OCI-LY7 (cell line): ENCODE measurements around the gene COX7A2L. TPM values are rescaled to one million over a fixed set of nuclear protein-coding genes. Genes with fewer than 3 reads are reported as not detected.
"Not testable (repeated sequence)": the region's sequence is repeated elsewhere in the genome, so short reads cannot be mapped to it uniquely, and the experiment has no call there.

ENCODE experiments used
- BruUV-seq: library from RNA; stranded (reverse); fragments of 400-500 nt; replicated peaks from 2 replicates; lab custom pipeline; 2021; lab: Mats Ljungman, UMichigan
- CTCF ChIA-PET: fragments of 300-600 bp; sonication (Branson Sonifier 250); formaldehyde crosslinking; loops from one replicate; lab custom pipeline; 2022; ENCODE audit warnings: antibody characterized with exemption; ENCODE audit not compliant: unreplicated experiment; lab: Charles Lee
- POLR2A ChIA-PET: fragments of 300-600 bp; sonication (Branson Sonifier 250); formaldehyde crosslinking; loops from one replicate; lab custom pipeline; 2022; ENCODE audit warnings: antibody characterized with exemption; lab: Charles Lee
- DNase-seq: peaks from one replicate; pipeline ENCODE4 v3.0.0-alpha.2; 2015; ENCODE audit warnings: low spot score
- H2AFZ ChIP-seq: fragments of 200-600 bp; sonication (generic), shearing (Covaris generic); 2 replicates; pipeline ENCODE4 v1.6.1; 2014; ENCODE audit warnings: mild to moderate bottlenecking, antibody characterized with exemption, low read length, moderate library complexity
- H3K27ac ChIP-seq: fragments of 200-600 bp; sonication (generic); 2 replicates; pipeline ENCODE4 v1.5.1; 2014; ENCODE audit warnings: mixed run types, low read depth, mild to moderate bottlenecking, moderate library complexity, low read length, inconsistent platforms; ENCODE audit not compliant: poor library complexity, severe bottlenecking
- H3K36me3 ChIP-seq: fragments of 200-600 bp; sonication (generic); 2 replicates; pipeline ENCODE4 v1.6.1; 2014; ENCODE audit warnings: mild to moderate bottlenecking, antibody characterized with exemption, low read length, moderate library complexity, mixed read lengths; ENCODE audit not compliant: insufficient read depth
- H3K4me1 ChIP-seq: fragments of 200-600 bp; sonication (generic); 2 replicates; pipeline ENCODE4 v1.5.1; 2014; ENCODE audit warnings: mild to moderate bottlenecking, low read length; ENCODE audit not compliant: insufficient read depth, poor library complexity, severe bottlenecking
- H3K4me2 ChIP-seq: fragments of 200-600 bp; sonication (generic); 2 replicates; pipeline ENCODE4 v1.6.1; 2014; ENCODE audit warnings: mild to moderate bottlenecking, low read length
- H3K4me3 ChIP-seq: fragments of 200-600 bp; sonication (generic); 2 replicates; pipeline ENCODE4 v1.5.1; 2014; ENCODE audit warnings: mild to moderate bottlenecking, low read depth, low read length; ENCODE audit not compliant: poor library complexity, severe bottlenecking
- H3K79me2 ChIP-seq: fragments of 200-600 bp; sonication (generic); 2 replicates; pipeline ENCODE4 v1.6.1; 2016; ENCODE audit warnings: low read depth, mild to moderate bottlenecking, low read length, moderate library complexity, mixed read lengths; ENCODE audit not compliant: insufficient read depth
- H3K9me2 ChIP-seq: fragments of 200-600 bp; sonication (generic); 2 replicates; pipeline ENCODE4 v1.6.1; 2016; ENCODE audit warnings: mild to moderate bottlenecking, low read length, mixed read lengths; ENCODE audit not compliant: insufficient read depth
- H3K9me3 ChIP-seq: fragments of 200-600 bp; sonication (generic); 2 replicates; pipeline ENCODE4 v1.6.1; 2014; ENCODE audit warnings: mild to moderate bottlenecking, mixed run types, low read length, mixed read lengths
- H4K20me1 ChIP-seq: fragments of 200-600 bp; sonication (generic); 2 replicates; pipeline ENCODE4 v1.6.1; 2014; ENCODE audit warnings: mild to moderate bottlenecking, antibody characterized with exemption, low read length, moderate library complexity, mixed read lengths; ENCODE audit not compliant: insufficient read depth
- CTCF ChIP-seq: fragments of 200-600 bp; sonication (generic); conservative IDR thresholded peaks from 2 replicates; pipeline ENCODE4 v1.5.1; 2014; ENCODE audit warnings: mild to moderate bottlenecking, antibody characterized with exemption, low read length, moderate library complexity, mixed read lengths
- EZH2phosphoT487 ChIP-seq: fragments of 200-600 bp; sonication (generic); IDR thresholded peaks from 2 replicates; pipeline ENCODE4 v1.6.1; 2018; ENCODE audit warnings: low read depth, borderline replicate concordance, mild to moderate bottlenecking, mixed run types, antibody characterized with exemption, low read length, moderate library complexity, mixed read lengths
- intact Hi-C: fragments of 100-400 bp; cut with micrococcal nuclease; formaldehyde crosslinking; loops from one replicate; pipeline ENCODE4 v1.10.0; 2022; ENCODE audit not compliant: unreplicated experiment
- total RNA-seq, 2 experiments: library from RNA; depleted of rRNA in 1 of 2; stranded (reverse); fragments of >200 nt in 1 of 2; shearing (Covaris generic) in 1 of 2; gene quantifications; 2 replicates each; pipeline ENCODE4 v1.2.3, GENCODE V29; 2014 to 2022

The COX7A2L gene
- total RNA-seq, 2 experiments from 2014 or later, result 118 to 121 TPM

DNA sequence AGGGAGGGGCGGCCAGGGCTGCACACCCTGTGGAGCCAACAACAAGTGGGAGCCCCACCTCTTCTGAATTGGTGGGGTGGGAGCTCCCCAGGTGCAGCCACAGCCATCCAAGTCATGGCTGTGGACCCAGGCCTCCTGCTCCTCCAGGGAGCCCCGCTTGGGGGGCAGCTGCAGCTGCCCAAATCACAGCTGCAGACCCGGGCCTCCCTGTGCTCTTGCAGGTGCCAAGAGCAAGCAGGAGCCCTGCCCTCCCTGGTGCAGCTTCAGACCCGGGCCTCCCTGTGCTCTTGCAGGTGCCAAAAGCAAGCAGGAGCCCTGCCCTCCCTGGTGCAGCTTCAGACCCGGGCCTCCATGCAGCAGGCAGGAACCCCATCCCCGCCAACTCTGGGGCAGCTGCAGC lies 46.5 kb upstream of the COX7A2L start:
- Histone ChIP-seq H3K4me2 (no peak overlapping the region), H3K9me2 (no peaks in the 10 kb centered on the region), H3K36me3 (no peaks in the 10 kb centered on the region), H3K27ac (no peak overlapping the region), H3K79me2 (no peaks in the 10 kb centered on the region), H3K4me1 (no peaks in the 10 kb centered on the region), H3K4me3 (no peak overlapping the region), H4K20me1 (no peaks in the 10 kb centered on the region), H3K9me3 (no peaks in the 10 kb centered on the region), H2AFZ (no peak overlapping the region)
- TF ChIP-seq EZH2phosphoT487 (no peak), CTCF (no peak)
- BruUV-seq, result no TSS peak
- intact Hi-C loops, result no loop called here
- no peak for DNase-seq
- POLR2A ChIA-PET, result interaction anchor here (0.7 kb wide), 1 partner anchor 352 kb away, joined by 4 read pairs; no protein-coding TSS in a partner anchor
- CTCF ChIA-PET, result no interaction called here

DNA sequence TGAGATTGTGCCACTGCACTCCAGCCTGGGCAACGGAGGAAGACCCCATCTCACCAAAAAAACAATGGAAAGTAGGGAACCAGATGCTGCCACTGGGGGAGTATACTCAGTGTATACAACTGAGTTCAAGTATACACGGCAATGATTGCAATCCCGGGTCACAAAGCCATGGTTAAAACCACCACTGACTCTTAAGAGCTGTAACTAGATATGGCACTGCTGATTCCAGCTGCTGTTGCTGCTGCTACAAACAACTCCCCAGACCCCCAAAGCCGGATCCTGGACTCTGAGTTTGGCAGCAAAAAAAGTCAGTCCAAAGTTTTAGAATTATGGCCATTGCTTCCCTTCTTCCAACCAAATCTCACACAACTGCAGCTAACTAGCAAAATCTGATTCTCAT lies 43.7 kb upstream of the COX7A2L start:
- Histone ChIP-seq H3K9me2 (no peaks in the 10 kb centered on the region), H3K36me3 (no peaks in the 10 kb centered on the region), H3K27ac (no peak overlapping the region), H2AFZ (no peak overlapping the region), H3K4me3 (no peak overlapping the region), H3K9me3 (no peaks in the 10 kb centered on the region), H3K4me2 (no peak overlapping the region), H4K20me1 (no peaks in the 10 kb centered on the region), H3K4me1 (no peaks in the 10 kb centered on the region), H3K79me2 (no peaks in the 10 kb centered on the region)
- BruUV-seq, result no TSS peak
- DNase-seq, result no peak
- ChIA-PET CTCF (no interaction called here), POLR2A (interaction anchor here (0.5 to 1.3 kb wide), 5 partner anchors 19 to 573 kb away, joined by 3 to 5 read pairs (median 3); no protein-coding TSS in a partner anchor)
- intact Hi-C loops, result no loop called here
- TF ChIP-seq EZH2phosphoT487, result no peak
- TF ChIP-seq CTCF, result no peak

- Histone ChIP-seq H3K4me1 (no peaks in the 10 kb centered on the region), H4K20me1 (no peaks in the 10 kb centered on the region), H2AFZ (no peak overlapping the region), H3K9me3 (no peaks in the 10 kb centered on the region), H3K4me2 (no peak overlapping the region), H3K79me2 (no peaks in the 10 kb centered on the region), H3K9me2 (no peaks in the 10 kb centered on the region), H3K4me3 (no peak overlapping the region), H3K36me3 (no peaks in the 10 kb centered on the region), H3K27ac (no peak overlapping the region)
- TF ChIP-seq CTCF (no peak), EZH2phosphoT487 (no peak)
- intact Hi-C loops, result no loop called here
- ChIA-PET POLR2A (interaction anchor here (0.9 kb wide), 1 partner anchor 11 kb away, joined by 3 read pairs; no protein-coding TSS in a partner anchor), CTCF (no interaction called here)
- DNase-seq, result no peak
- no TSS peak for BruUV-seq
Observed at GRCh38 chr2:42401773-42402172, 40.8 kb upstream of the COX7A2L start.

DNA sequence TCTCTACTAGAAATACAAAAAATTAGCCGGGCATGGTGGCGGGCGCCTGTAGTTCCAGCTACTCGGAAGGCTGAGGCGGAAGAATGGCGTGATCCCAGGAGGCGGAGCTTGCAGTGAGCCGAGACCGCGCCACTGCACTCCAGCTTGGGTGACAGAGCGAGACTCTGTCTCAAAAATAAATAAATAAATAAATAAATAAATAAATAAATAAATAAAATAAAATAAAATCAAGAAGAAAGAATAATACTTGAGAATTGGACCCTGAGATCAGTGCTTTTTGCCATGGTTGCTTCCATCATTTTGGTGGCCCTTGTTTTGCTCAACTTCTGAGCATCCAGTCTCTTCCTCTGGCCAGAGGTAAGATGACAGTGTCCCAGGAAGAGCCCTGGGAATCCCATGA lies 37.0 kb upstream of the COX7A2L start:
- H4K20me1 ChIP-seq, H3K79me2 ChIP-seq, H3K4me1 ChIP-seq, DNase-seq, H3K9me3 ChIP-seq, POLR2A ChIA-PET, BruUV-seq, H3K4me3 ChIP-seq, H3K4me2 ChIP-seq, H3K36me3 ChIP-seq, intact Hi-C loops, H3K27ac ChIP-seq, CTCF ChIA-PET, H3K9me2 ChIP-seq, H2AFZ ChIP-seq: not testable (repeated sequence)
